GM18907 (cell line): ENCODE data around the gene LDLRAD4.
"Not testable (repeated sequence)": the region's sequence is repeated elsewhere in the genome, so short reads cannot be mapped to it uniquely, and the experiment has no call there.

Experiments
- ATAC-seq: cut with Tn5 transposase; IDR thresholded peaks from one replicate; pipeline ENCODE4 v1.9.1; 2021; ENCODE audit warnings: mild to moderate bottlenecking, moderate library complexity; ENCODE audit not compliant: unreplicated experiment

LDLRAD4 gene

GRCh38 chr18:13245481-13246000, 27.0 kb downstream of the LDLRAD4 start:
- no peak for ATAC-seq

- ATAC-seq: no peak
These were observed 27.6 kb downstream of the LDLRAD4 start for GRCh38 chr18:13246121-13246520.

GRCh38 chr18:13246591-13246990, 28.0 kb downstream of the LDLRAD4 start:
- ATAC-seq: no peak

- no peak for ATAC-seq
These were observed 28.9 kb downstream of the LDLRAD4 start for GRCh38 chr18:13247506-13247905.

- no peak for ATAC-seq
These were observed 34.3 kb downstream of the LDLRAD4 start for GRCh38 chr18:13252686-13253410.

GRCh38 chr18:13253786-13254688, 35.5 kb downstream of the LDLRAD4 start:
- no peak for ATAC-seq

GRCh38 chr18:13254971-13255927, 36.7 kb downstream of the LDLRAD4 start:
- ATAC-seq: no peak

GRCh38 chr18:13256444-13257305, 38.1 kb downstream of the LDLRAD4 start:
- no peak for ATAC-seq

- no peak for ATAC-seq
These were observed 38.9 kb downstream of the LDLRAD4 start for GRCh38 chr18:13257361-13257980.

- no peak for ATAC-seq
These were observed 40.4 kb downstream of the LDLRAD4 start for GRCh38 chr18:13258921-13259320.

- no peak for ATAC-seq
These were observed 41.1 kb downstream of the LDLRAD4 start for GRCh38 chr18:13259701-13260100.

GRCh38 chr18:13260197-13260934, 41.8 kb downstream of the LDLRAD4 start:
- no peak for ATAC-seq

- ATAC-seq: no peak
These were observed 42.5 kb downstream of the LDLRAD4 start for GRCh38 chr18:13260935-13261640.

- ATAC-seq: no peak
These were observed 43.2 kb downstream of the LDLRAD4 start for GRCh38 chr18:13261661-13262357.

- not testable (repeated sequence) for ATAC-seq
These were observed 43.8 kb downstream of the LDLRAD4 start for GRCh38 chr18:13262358-13262680.

- no peak for ATAC-seq
These were observed 44.5 kb downstream of the LDLRAD4 start for GRCh38 chr18:13262839-13263691.
